OCI-LY7 (cell line): Measurements from ENCODE around the gene PKM. TPM values are rescaled to one million over a fixed set of nuclear protein-coding genes. Genes with fewer than 3 reads are reported as not detected.

Experiments
- BruUV-seq: library from RNA; stranded (reverse); fragments of 400-500 nt; replicated peaks from 2 replicates; lab custom pipeline; 2021; lab: Mats Ljungman, UMichigan
- CTCF ChIA-PET: fragments of 300-600 bp; sonication (Branson Sonifier 250); formaldehyde crosslinking; loops from one replicate; lab custom pipeline; 2022; ENCODE audit warnings: antibody characterized with exemption; ENCODE audit not compliant: unreplicated experiment; lab: Charles Lee
- POLR2A ChIA-PET: fragments of 300-600 bp; sonication (Branson Sonifier 250); formaldehyde crosslinking; loops from one replicate; lab custom pipeline; 2022; ENCODE audit warnings: antibody characterized with exemption; lab: Charles Lee
- DNase-seq: peaks from one replicate; pipeline ENCODE4 v3.0.0-alpha.2; 2015; ENCODE audit warnings: low spot score
- H2AFZ ChIP-seq: fragments of 200-600 bp; sonication (generic), shearing (Covaris generic); 2 replicates; pipeline ENCODE4 v1.6.1; 2014; ENCODE audit warnings: mild to moderate bottlenecking, antibody characterized with exemption, low read length, moderate library complexity
- H3K27ac ChIP-seq: fragments of 200-600 bp; sonication (generic); 2 replicates; pipeline ENCODE4 v1.5.1; 2014; ENCODE audit warnings: mixed run types, low read depth, mild to moderate bottlenecking, moderate library complexity, low read length, inconsistent platforms; ENCODE audit not compliant: poor library complexity, severe bottlenecking
- H3K36me3 ChIP-seq: fragments of 200-600 bp; sonication (generic); 2 replicates; pipeline ENCODE4 v1.6.1; 2014; ENCODE audit warnings: mild to moderate bottlenecking, antibody characterized with exemption, low read length, moderate library complexity, mixed read lengths; ENCODE audit not compliant: insufficient read depth
- H3K4me1 ChIP-seq: fragments of 200-600 bp; sonication (generic); 2 replicates; pipeline ENCODE4 v1.5.1; 2014; ENCODE audit warnings: mild to moderate bottlenecking, low read length; ENCODE audit not compliant: insufficient read depth, poor library complexity, severe bottlenecking
- H3K4me2 ChIP-seq: fragments of 200-600 bp; sonication (generic); 2 replicates; pipeline ENCODE4 v1.6.1; 2014; ENCODE audit warnings: mild to moderate bottlenecking, low read length
- H3K4me3 ChIP-seq: fragments of 200-600 bp; sonication (generic); 2 replicates; pipeline ENCODE4 v1.5.1; 2014; ENCODE audit warnings: mild to moderate bottlenecking, low read depth, low read length; ENCODE audit not compliant: poor library complexity, severe bottlenecking
- H3K79me2 ChIP-seq: fragments of 200-600 bp; sonication (generic); 2 replicates; pipeline ENCODE4 v1.6.1; 2016; ENCODE audit warnings: low read depth, mild to moderate bottlenecking, low read length, moderate library complexity, mixed read lengths; ENCODE audit not compliant: insufficient read depth
- H3K9me2 ChIP-seq: fragments of 200-600 bp; sonication (generic); 2 replicates; pipeline ENCODE4 v1.6.1; 2016; ENCODE audit warnings: mild to moderate bottlenecking, low read length, mixed read lengths; ENCODE audit not compliant: insufficient read depth
- H3K9me3 ChIP-seq: fragments of 200-600 bp; sonication (generic); 2 replicates; pipeline ENCODE4 v1.6.1; 2014; ENCODE audit warnings: mild to moderate bottlenecking, mixed run types, low read length, mixed read lengths
- H4K20me1 ChIP-seq: fragments of 200-600 bp; sonication (generic); 2 replicates; pipeline ENCODE4 v1.6.1; 2014; ENCODE audit warnings: mild to moderate bottlenecking, antibody characterized with exemption, low read length, moderate library complexity, mixed read lengths; ENCODE audit not compliant: insufficient read depth
- EZH2phosphoT487 ChIP-seq: fragments of 200-600 bp; sonication (generic); IDR thresholded peaks from 2 replicates; pipeline ENCODE4 v1.6.1; 2018; ENCODE audit warnings: low read depth, borderline replicate concordance, mild to moderate bottlenecking, mixed run types, antibody characterized with exemption, low read length, moderate library complexity, mixed read lengths
- intact Hi-C: fragments of 100-400 bp; cut with micrococcal nuclease; formaldehyde crosslinking; loops from one replicate; pipeline ENCODE4 v1.10.0; 2022; ENCODE audit not compliant: unreplicated experiment
- total RNA-seq, 2 experiments: library from RNA; depleted of rRNA in 1 of 2; stranded (reverse); fragments of >200 nt in 1 of 2; shearing (Covaris generic) in 1 of 2; gene quantifications; 2 replicates each; pipeline ENCODE4 v1.2.3, GENCODE V29; 2014 to 2022
- TF ChIP-seq, protein P1 (sequence below): fragments of 200-600 bp; sonication (generic); conservative IDR thresholded peaks from 2 replicates; pipeline ENCODE4 v1.5.1; 2014; ENCODE audit warnings: mild to moderate bottlenecking, antibody characterized with exemption, low read length, moderate library complexity, mixed read lengths

The PKM gene
- total RNA-seq, 2 experiments from 2014 or later = 917 to 1,131 TPM

DNA sequence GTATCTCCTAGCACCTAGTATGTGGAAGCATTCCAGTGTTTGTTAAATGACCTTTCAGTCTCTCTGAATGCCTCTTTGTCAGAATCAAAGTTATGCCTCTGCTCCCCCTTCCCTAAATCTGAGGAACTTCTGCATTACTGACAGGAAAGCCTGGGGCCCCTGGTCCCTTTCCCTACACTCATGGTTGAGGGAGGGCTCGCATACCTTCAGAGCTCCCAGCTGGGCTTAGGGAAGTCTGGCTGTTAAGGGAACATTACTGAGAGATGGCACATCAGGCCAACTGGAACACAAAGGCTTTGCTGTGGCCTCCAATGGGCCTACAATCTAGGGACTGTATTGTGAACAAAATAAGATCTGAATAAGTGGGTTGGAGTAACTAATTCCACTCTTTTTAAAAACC, 10.3 kb downstream of the PKM start:
- H4K20me1 ChIP-seq = peaks cover 73% of the 10 kb centered on the region

DNA sequence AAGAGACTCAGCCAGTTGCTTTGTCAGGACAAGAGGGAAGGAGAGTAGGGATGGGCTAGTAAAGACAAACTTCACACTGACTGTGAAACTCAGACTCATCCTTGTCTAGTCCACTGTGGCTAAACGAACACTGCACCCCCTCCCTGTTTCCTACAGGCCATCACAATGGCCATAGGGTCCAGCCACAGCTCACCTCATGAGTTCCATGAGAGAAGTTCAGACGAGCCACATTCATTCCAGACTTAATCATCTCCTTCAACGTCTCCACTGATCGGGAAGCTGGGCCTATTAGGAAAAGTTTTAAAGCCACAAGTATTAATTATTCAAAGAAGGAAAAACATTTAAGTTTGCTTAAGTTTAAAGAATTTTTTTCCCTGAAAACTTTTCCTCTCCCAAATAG, 13.8 kb downstream of the PKM start:
- Histone ChIP-seq H4K20me1 (peaks cover 52% of the 10 kb centered on the region), H3K79me2 (peaks cover 84% of the 10 kb centered on the region)
- POLR2A ChIA-PET = interaction anchor here (0.8 to 1.9 kb wide), 2 partner anchors 9 to 10 kb away, joined by 3 to 11 read pairs; no protein-coding TSS in a partner anchor

More for the DNA sequence above, 10.3 kb downstream of the PKM start:
- no peak for DNase-seq
- no peak for TF ChIP-seq EZH2phosphoT487
- TF ChIP-seq, protein P1, sequence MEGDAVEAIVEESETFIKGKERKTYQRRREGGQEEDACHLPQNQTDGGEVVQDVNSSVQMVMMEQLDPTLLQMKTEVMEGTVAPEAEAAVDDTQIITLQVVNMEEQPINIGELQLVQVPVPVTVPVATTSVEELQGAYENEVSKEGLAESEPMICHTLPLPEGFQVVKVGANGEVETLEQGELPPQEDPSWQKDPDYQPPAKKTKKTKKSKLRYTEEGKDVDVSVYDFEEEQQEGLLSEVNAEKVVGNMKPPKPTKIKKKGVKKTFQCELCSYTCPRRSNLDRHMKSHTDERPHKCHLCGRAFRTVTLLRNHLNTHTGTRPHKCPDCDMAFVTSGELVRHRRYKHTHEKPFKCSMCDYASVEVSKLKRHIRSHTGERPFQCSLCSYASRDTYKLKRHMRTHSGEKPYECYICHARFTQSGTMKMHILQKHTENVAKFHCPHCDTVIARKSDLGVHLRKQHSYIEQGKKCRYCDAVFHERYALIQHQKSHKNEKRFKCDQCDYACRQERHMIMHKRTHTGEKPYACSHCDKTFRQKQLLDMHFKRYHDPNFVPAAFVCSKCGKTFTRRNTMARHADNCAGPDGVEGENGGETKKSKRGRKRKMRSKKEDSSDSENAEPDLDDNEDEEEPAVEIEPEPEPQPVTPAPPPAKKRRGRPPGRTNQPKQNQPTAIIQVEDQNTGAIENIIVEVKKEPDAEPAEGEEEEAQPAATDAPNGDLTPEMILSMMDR = no peak
- H3K9me2 ChIP-seq = no peaks in the 10 kb centered on the region
- H2AFZ ChIP-seq = no peak overlapping the region
- peaks cover 96% of the 10 kb centered on the region for H3K79me2 ChIP-seq
- H3K4me3 ChIP-seq = no peak overlapping the region
- peaks cover 29% of the 10 kb centered on the region for H3K4me1 ChIP-seq
- no peaks in the 10 kb centered on the region for H3K9me3 ChIP-seq
- CTCF ChIA-PET = no interaction called here
- no peak overlapping the region for H3K4me2 ChIP-seq
- H3K36me3 ChIP-seq = peaks cover 96% of the 10 kb centered on the region
- POLR2A ChIA-PET = no interaction called here
- no TSS peak for BruUV-seq
- intact Hi-C loops = no loop called here
- H3K27ac ChIP-seq = no peak overlapping the region

DNA sequence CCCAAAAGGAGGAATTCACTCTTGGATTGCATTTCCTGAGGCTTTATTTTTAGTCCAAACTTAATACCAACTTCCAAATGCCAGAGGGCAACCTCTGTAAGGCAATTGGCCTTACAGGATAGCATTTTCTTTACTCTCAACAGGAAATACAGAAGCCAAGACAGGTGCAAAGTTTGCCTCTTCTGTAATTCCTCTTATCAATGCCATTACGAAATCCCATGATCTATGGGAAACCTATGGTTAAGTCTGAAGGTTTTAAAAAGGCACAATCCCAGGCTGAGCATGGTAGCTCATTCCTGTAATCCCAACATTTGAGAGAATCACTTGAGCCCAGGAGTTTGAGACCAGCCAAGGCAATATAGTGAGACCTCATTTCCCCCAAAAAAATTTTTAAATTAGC, 14.9 kb downstream of the PKM start:
- Histone ChIP-seq H3K4me1 (no peaks in the 10 kb centered on the region), H4K20me1 (peaks cover 48% of the 10 kb centered on the region), H3K36me3 (peaks cover 100% of the 10 kb centered on the region), H3K27ac (no peak overlapping the region), H3K9me3 (no peaks in the 10 kb centered on the region), H2AFZ (no peak overlapping the region), H3K4me2 (no peak overlapping the region), H3K79me2 (peaks cover 77% of the 10 kb centered on the region), H3K4me3 (no peak overlapping the region), H3K9me2 (no peaks in the 10 kb centered on the region)
- BruUV-seq = TSS peak; percentile 18
- POLR2A ChIA-PET = interaction anchor here (1.9 kb wide), 1 partner anchor 12 kb away, joined by 11 read pairs; no protein-coding TSS in a partner anchor
- no peak for TF ChIP-seq EZH2phosphoT487
- TF ChIP-seq, protein P1 = no peak
- CTCF ChIA-PET = no interaction called here
- no peak for DNase-seq
- intact Hi-C loops = no loop called here

More for the DNA sequence above, 13.8 kb downstream of the PKM start:
- Histone ChIP-seq H3K9me3 (no peaks in the 10 kb centered on the region), H3K27ac (no peak overlapping the region), H3K4me1 (peaks cover 5% of the 10 kb centered on the region), H3K4me2 (no peak overlapping the region), H3K9me2 (no peaks in the 10 kb centered on the region), H2AFZ (no peak overlapping the region), H3K36me3 (peaks cover 100% of the 10 kb centered on the region), H3K4me3 (no peak overlapping the region)
- no peak for DNase-seq
- TF ChIP-seq, protein P1 = no peak
- intact Hi-C loops = no loop called here
- BruUV-seq = no TSS peak
- CTCF ChIA-PET = no interaction called here
